Activated CD4-positive, alpha-beta T cell treated with anti-CD3 and anti-CD28 coated beads, Interleukin-2, amount 10 ng/mL, durations not matched to agents 24 days and 14 days (primary cell): ENCODE measurements around the gene PHF11. TPM values are rescaled to one million over a fixed set of nuclear protein-coding genes. Genes with fewer than 3 reads are reported as not detected.
A peak's percentile ranks its signal among the peaks of the same experiment; 100 is the strongest.

Experiments
- DNase-seq: peaks from one replicate; pipeline ENCODE4 v3.0.0; 2022
- H3K27ac Mint-ChIP-seq: one replicate; pipeline ENCODE4 v1.8.0; 2022; ENCODE audit warnings: mild to moderate bottlenecking, mixed read lengths
- H3K27me3 Mint-ChIP-seq: one replicate; pipeline ENCODE4 v1.8.0; 2022; ENCODE audit warnings: mixed read lengths
- H3K36me3 Mint-ChIP-seq: one replicate; pipeline ENCODE4 v1.8.0; 2022; ENCODE audit warnings: low read depth, mild to moderate bottlenecking, mixed read lengths
- H3K4me1 Mint-ChIP-seq: one replicate; pipeline ENCODE4 v1.8.0; 2021; ENCODE audit warnings: mixed read lengths
- H3K4me3 Mint-ChIP-seq: one replicate; pipeline ENCODE4 v1.8.0; 2022; ENCODE audit warnings: mild to moderate bottlenecking, moderate library complexity, mixed read lengths
- H3K9me3 Mint-ChIP-seq: one replicate; pipeline ENCODE4 v1.8.0; 2021; ENCODE audit warnings: mixed read lengths
- intact Hi-C: fragments of 100-400 bp; cut with micrococcal nuclease; formaldehyde crosslinking; loops from one replicate; pipeline ENCODE4 v1.15.1; 2023
- total RNA-seq: library from RNA; stranded (reverse); gene quantifications from 2 replicates; pipeline ENCODE4 v1.2.3, GENCODE V29; 2022

The PHF11 gene
- total RNA-seq = 56.8 and 60.8 TPM in 2 replicates

DNA sequence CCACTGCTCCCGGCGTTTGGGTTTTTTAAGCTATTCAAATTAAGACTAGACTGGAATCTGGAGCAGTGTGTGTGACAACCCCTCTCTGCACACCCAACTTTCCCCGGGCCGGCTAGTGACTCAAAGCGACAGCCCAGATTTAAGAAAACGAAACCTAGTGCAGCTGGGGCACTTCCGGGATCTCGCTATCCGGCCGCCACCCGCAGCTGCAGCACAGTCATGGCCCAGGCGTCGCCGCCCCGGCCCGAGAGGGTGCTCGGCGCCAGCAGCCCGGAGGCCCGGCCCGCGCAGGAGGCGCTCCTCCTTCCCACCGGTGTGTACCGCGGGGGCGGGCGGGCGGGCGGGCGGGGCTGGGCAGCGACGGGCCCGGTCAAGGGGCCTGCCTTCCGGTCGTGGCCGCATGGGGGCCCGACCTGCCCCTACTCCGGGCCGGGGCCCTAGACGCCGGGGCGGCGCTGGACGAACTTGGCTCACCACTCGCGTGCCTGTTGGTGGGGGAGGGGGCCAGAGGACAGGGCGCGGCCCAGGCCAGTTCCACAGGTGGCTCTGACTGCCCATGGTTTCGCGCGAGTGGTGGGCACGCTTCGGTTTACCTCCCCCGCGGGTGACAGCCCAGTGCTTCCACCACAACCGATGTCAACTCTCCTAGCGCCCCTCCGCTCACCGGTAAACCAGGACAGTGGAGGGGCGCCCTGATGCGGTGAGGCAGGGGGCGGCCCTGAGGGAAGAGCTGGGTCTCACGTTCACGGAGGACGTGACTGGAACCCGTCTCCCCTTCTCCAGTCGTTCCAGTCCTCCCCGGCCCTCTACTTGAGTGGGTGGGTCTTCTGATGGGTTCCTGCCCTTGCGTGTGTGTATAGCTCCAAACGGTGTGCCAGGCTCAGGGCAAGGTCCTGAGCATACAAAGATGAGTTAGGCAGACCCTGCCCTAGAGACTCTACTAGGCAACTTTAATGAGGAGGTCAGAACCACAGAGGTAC is at the start of gene PHF11:
PHF11 (plus strand) TSS at position 171 of the 980 bp plus-strand sequence; CDS start at position 220, 49 bp downstream.
- DNase-seq = peak; percentile 96
- peak within 1 kb of the TSS; percentile 99 for H3K27ac Mint-ChIP-seq
- no peaks in the 10 kb centered on the region for H3K27me3 Mint-ChIP-seq
- peaks cover 51% of the 10 kb centered on the region for H3K4me1 Mint-ChIP-seq
- peaks cover 48% of the 10 kb centered on the region for H3K36me3 Mint-ChIP-seq
- intact Hi-C loops = loop anchor here (1.0 to 10.0 kb wide), 11 partner anchors 46 to 871 kb away; partner anchors contain the start of genes CAB39L, EBPL, FNDC3A and RCBTB1
- no peaks in the 10 kb centered on the region for H3K9me3 Mint-ChIP-seq
- H3K4me3 Mint-ChIP-seq = peak within 1 kb of the TSS; percentile 95

DNA sequence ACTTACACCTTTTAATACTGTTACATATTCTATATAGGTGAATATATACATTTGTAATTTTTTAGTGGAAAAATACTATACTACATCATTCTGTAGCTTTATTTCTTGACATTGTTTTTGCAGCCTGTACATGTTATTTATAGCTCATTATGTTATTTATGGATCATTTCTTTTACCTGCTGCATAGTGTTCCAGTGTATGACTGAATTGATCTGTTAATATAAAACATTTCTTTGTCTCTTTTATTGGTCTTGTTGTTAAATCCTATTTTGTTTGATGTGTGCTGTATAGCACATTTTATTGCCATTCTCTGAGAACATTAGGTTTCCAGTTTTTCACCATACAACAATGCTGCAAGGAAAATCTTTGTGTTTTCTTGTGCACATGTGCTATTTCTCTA is 49.3 kb upstream of the PHF11 start:
- no peak for DNase-seq
- intact Hi-C loops = loop anchor here (10.0 kb wide), 1 partner anchor 562 kb away; no protein-coding TSS in a partner anchor
- Mint-ChIP-seq H3K27me3 (no peaks in the 10 kb centered on the region), H3K27ac (peak overlapping the region; percentile 58), H3K4me1 (peaks cover 54% of the 10 kb centered on the region), H3K4me3 (peak overlapping the region; percentile 71), H3K36me3 (peaks cover 33% of the 10 kb centered on the region), H3K9me3 (no peaks in the 10 kb centered on the region)

DNA sequence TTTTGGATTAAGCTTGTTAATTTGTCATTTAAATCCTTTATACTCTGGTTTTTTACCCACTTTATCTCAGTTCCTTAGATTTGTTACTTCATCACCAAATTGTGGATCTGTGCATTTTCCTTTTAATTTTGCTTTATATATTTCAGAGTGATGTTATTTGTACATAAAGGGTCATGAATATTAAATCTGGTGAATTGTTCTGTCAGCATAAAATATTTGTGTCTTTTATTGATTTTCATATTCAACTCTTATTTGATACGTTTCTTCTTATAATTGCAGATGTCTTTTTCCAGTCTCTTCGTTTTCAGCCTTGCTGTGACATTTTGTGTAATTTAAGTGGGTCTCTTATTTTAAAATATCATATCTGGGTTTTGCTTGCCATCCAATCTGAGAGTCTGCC is 47.0 kb upstream of the PHF11 start:
- H3K9me3 Mint-ChIP-seq = no peaks in the 10 kb centered on the region
- H3K27me3 Mint-ChIP-seq = no peaks in the 10 kb centered on the region
- H3K4me3 Mint-ChIP-seq = no peak overlapping the region
- no peak for DNase-seq
- peaks cover 41% of the 10 kb centered on the region for H3K4me1 Mint-ChIP-seq
- intact Hi-C loops = loop anchor here (10.0 kb wide), 1 partner anchor 564 kb away; no protein-coding TSS in a partner anchor
- peaks cover 42% of the 10 kb centered on the region for H3K36me3 Mint-ChIP-seq
- H3K27ac Mint-ChIP-seq = no peak overlapping the region

DNA sequence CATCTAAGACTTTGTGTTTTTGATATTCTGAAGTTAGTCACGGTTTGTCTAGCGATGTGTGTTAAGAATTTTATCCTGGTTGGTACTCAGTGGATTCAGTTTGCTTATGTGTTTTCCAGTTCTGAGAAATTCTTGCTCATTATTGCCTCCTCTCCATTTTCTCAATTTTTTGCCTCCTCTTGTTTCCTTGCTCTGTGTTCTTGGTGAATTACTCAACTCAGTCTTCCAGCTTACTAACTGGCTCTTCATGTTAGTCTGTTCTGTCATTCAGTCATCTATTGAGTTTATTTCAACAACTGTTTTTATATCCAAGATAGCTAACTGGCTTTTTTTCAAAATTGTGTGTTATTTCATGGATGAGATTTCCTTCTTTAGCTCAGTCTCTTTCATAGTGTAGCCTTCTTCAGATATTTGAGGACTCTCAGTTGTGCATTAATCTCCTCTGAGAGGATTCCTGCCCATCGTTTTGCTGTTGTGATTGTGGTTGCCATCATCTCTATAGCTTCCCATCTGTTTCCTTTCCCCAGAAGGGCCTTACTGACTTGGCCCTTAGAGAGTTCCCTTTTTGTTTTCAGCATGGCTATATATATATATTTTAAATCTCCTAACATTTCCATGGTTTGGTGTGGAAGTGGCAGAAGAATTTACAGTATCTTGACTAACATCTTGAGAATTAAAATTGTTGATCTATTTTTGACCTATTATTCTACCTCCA is 45.5 kb upstream of the PHF11 start:
- no peaks in the 10 kb centered on the region for H3K27me3 Mint-ChIP-seq
- H3K4me3 Mint-ChIP-seq = peak overlapping the region; percentile 34
- H3K9me3 Mint-ChIP-seq = no peaks in the 10 kb centered on the region
- H3K36me3 Mint-ChIP-seq = peaks cover 43% of the 10 kb centered on the region
- peaks cover 47% of the 10 kb centered on the region for H3K4me1 Mint-ChIP-seq
- DNase-seq = no peak
- peak overlapping the region; percentile 72 for H3K27ac Mint-ChIP-seq
- intact Hi-C loops = no loop called here

DNA sequence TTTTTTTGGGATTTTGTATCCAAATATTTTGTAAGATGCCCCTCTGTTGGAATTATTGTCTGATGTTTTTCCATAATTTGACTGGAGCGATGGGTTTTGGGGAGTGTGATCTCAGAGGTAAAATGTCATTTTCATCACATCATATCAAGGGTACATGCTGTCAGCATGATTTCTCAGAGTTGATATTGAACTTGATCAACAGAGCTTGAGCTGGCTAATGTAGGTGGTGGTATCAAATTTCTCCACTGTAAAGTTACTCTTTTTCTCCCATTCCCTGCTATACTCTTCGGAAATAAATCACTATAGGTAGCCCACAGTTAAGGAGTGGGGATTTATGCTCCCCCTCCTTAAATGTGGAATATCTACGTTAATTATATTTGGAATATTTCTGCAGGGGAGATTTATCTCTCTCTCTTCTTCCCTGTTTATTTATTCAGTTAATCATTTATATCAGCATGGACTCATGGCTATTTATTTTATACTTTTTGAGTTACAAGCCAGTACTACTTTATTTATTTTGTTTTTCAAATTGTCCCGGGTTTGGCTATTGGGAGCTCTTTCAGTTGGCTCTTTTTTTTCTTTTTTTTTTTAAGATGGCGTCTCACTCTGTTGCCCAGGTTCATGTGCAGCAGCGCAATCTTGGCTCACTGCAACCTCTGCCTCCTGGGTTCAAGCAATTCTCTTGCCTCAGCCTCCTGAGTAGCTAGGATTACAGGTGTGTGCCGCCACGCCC is 42.9 kb upstream of the PHF11 start:
- Mint-ChIP-seq H3K27ac (no peak overlapping the region), H3K4me3 (no peak overlapping the region), H3K27me3 (no peaks in the 10 kb centered on the region), H3K36me3 (peaks cover 43% of the 10 kb centered on the region), H3K4me1 (peaks cover 33% of the 10 kb centered on the region), H3K9me3 (no peaks in the 10 kb centered on the region)
- intact Hi-C loops = no loop called here
- no peak for DNase-seq

DNA sequence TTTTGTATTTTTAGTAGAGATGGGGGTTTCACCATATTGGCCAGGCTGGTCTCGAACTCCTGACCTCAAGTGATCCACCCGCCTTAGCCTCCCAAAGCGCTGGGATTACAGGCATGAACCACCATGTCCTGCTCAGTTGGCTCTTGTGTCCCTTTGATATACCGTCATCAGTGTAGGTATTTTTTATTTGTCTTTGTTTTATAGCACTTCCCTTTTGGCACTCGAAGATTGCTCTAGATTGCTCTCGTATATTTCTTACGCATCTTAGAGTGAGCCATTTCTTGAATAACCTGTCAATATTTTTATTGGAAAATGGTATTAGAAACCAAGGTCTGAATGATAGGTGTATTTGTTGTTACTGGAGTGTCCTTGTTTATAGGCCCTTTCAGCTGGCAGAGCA is 42.3 kb upstream of the PHF11 start:
- H3K36me3 Mint-ChIP-seq = peaks cover 45% of the 10 kb centered on the region
- no peak for DNase-seq
- intact Hi-C loops = no loop called here
- no peaks in the 10 kb centered on the region for H3K9me3 Mint-ChIP-seq
- no peak overlapping the region for H3K27ac Mint-ChIP-seq
- no peak overlapping the region for H3K4me3 Mint-ChIP-seq
- H3K27me3 Mint-ChIP-seq = no peaks in the 10 kb centered on the region
- H3K4me1 Mint-ChIP-seq = peaks cover 31% of the 10 kb centered on the region

DNA sequence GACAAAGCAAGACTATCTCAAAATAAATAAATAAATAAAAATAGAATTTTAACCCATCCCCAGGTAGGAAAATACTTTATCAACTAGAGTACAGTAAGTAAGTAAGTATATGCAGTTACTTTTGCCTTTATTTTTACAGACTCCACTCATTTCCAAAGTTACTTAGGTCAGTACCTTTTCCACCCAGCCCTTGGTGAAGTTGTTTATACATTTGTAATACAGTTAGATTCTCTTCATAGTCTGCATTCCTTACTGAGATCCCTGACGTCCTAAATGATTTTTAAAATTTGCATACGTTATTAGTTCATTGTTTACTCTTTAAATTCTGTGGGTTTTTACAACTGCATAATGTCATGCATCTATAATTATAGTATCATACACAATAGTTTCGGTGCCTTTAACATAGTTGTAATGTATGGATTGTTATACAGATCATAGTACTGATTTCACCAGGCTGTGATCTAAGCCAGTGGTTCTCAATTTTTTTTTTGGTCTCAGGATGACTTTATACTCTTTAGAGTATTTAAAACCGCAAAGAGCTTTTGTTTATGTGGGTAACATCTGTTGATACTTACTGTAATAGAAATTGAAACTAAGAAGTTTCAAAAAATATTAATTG is 41.3 kb upstream of the PHF11 start:
- DNase-seq = no peak
- intact Hi-C loops = loop anchor here (1.0 kb wide), 1 partner anchor 10 kb away; the partner anchor contains the start of genes CAB39L and SETDB2
- H3K27me3 Mint-ChIP-seq = no peaks in the 10 kb centered on the region
- no peaks in the 10 kb centered on the region for H3K9me3 Mint-ChIP-seq
- H3K36me3 Mint-ChIP-seq = peaks cover 36% of the 10 kb centered on the region
- H3K4me1 Mint-ChIP-seq = peaks cover 24% of the 10 kb centered on the region
- H3K4me3 Mint-ChIP-seq = peak overlapping the region; percentile 43
- H3K27ac Mint-ChIP-seq = peak overlapping the region; percentile 52

DNA sequence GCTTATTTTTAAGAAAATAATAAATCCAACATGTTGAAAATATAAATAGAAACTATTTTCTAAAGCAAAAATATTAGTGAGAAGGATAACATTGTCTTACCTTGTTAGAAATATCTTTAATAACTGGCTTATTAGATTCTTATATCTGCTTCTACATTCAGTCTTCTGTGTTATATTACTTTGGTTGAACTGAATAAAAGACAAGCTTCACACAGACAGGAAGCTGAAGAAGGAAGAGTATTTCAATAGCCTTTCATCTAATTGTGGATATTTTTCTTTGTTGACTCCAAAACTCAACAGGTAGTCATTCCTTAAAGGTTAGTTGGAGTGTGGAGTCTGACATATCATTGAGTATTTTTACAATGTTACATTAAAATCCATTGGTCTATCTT is 40.8 kb upstream of the PHF11 start:
- Mint-ChIP-seq H3K27me3 (no peaks in the 10 kb centered on the region), H3K4me1 (peaks cover 19% of the 10 kb centered on the region), H3K9me3 (no peaks in the 10 kb centered on the region), H3K36me3 (peaks cover 31% of the 10 kb centered on the region), H3K4me3 (no peak overlapping the region), H3K27ac (peak overlapping the region; percentile 15)
- DNase-seq = no peak
- intact Hi-C loops = no loop called here

DNA sequence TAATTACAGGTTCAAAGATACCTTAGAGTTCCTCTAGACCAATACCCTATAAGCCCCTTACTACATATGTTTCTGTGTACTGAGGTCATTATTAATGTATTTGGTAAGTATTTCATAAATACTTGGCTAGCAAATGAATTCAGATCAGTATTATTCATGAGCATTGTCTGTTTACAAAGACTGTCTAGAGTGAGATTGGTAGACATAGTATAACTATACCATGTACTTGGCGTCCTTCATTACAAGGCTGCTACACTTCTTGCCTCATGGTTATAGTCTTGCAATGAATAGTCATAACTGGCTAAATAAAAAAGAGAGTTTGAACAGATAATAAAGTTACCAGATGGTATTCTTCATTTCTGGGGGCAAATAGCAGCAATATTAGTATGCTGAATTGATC is 39.6 kb upstream of the PHF11 start:
- H3K4me1 Mint-ChIP-seq = peaks cover 14% of the 10 kb centered on the region
- H3K27ac Mint-ChIP-seq = no peak overlapping the region
- no peaks in the 10 kb centered on the region for H3K27me3 Mint-ChIP-seq

DNA sequence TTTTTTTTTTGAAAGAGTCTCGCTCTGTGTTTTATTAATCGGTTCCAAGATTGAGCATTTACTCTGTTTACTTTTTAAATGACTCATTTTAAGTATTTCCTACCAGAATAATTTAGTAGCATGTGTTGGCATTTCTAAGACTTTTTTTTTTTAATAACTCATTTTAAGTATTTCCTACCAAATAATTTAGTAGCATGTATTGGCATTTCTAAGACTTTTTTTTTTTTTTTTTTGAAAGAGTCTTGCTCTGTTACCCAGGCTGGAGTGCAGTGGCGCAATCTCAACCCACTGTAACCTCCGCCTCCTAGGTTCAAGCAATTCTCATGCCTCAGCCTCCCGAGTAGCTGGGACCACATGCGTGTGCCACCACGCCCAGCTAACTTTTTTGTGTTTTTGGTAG is 38.5 kb upstream of the PHF11 start:
- no peak overlapping the region for H3K27ac Mint-ChIP-seq
- H3K4me3 Mint-ChIP-seq = no peak overlapping the region
- H3K4me1 Mint-ChIP-seq = peaks cover 14% of the 10 kb centered on the region
- DNase-seq = no peak
- intact Hi-C loops = no loop called here
- H3K9me3 Mint-ChIP-seq = peaks cover 2% of the 10 kb centered on the region
- peaks cover 42% of the 10 kb centered on the region for H3K36me3 Mint-ChIP-seq
- no peaks in the 10 kb centered on the region for H3K27me3 Mint-ChIP-seq

More for the DNA sequence above, 39.6 kb upstream of the PHF11 start:
- H3K36me3 Mint-ChIP-seq = peaks cover 35% of the 10 kb centered on the region
- no peaks in the 10 kb centered on the region for H3K9me3 Mint-ChIP-seq
- no peak for DNase-seq
- H3K4me3 Mint-ChIP-seq = no peak overlapping the region
- intact Hi-C loops = no loop called here

DNA sequence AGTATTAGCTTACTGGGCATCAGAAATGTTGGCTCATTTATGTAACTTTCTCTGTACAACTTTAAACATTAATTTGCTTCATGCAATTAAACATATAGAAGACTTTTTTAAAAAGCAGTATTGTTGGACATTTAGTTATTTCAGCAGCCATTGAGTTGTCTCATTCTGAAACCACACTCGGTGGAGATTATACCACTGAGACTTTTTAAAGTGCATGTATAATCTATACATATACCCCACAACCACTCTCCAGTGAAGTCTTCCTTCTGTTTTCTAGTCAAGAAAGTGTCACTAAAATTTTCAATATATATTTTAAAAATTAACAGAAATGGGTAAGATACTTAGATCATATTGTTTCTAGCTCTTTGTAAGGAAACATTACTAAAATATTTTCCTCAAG is 36.2 kb upstream of the PHF11 start:
- H3K4me3 Mint-ChIP-seq = no peak overlapping the region
- H3K27me3 Mint-ChIP-seq = no peaks in the 10 kb centered on the region
- H3K27ac Mint-ChIP-seq = no peak overlapping the region
- peaks cover 3% of the 10 kb centered on the region for H3K9me3 Mint-ChIP-seq
- intact Hi-C loops = no loop called here
- peaks cover 53% of the 10 kb centered on the region for H3K36me3 Mint-ChIP-seq
- H3K4me1 Mint-ChIP-seq = peaks cover 4% of the 10 kb centered on the region
- no peak for DNase-seq

DNA sequence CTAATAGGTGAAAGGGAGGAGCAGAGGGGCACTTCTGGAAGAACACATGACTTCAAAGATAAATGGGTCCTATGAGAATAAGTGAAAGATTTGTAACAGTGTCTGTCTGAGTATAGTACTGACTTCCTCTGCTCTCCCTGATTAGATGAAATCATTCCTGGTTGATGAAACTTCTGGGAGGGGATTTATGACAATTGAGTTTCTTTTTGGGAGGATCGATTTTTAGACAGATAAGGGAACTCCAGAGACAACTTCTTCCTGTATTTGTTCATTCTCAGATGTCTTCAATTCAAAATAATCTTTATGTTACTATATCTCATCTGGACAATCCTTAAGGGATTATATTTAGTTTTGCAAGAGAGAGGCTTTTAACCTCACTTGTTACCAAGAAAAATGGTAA is 31.7 kb upstream of the PHF11 start:
- Mint-ChIP-seq H3K4me1 (no peaks in the 10 kb centered on the region), H3K27me3 (no peaks in the 10 kb centered on the region), H3K36me3 (peaks cover 65% of the 10 kb centered on the region), H3K4me3 (no peak overlapping the region), H3K27ac (no peak overlapping the region), H3K9me3 (peaks cover 3% of the 10 kb centered on the region)
- intact Hi-C loops = no loop called here
- no peak for DNase-seq
